GM12878 (cell line): ENCODE measurements around the gene LMO2.
"Not testable (repeated sequence)": the region's sequence is repeated elsewhere in the genome, so short reads cannot be mapped to it uniquely, and the experiment has no call there.

Source experiments
- CTCF ChIP-seq, 3 experiments: IDR thresholded peaks in 2 of 3; conservative IDR thresholded peaks in 1 of 3; 2 replicates each; pipeline ENCODE4 v1.5.1; 2011; ENCODE audit warnings: low read depth in 3 of 3, low read length in 3 of 3, mild to moderate bottlenecking in 3 of 3, control low read depth in 2 of 3, moderate library complexity in 2 of 3, inconsistent platforms in 1 of 3, mixed read lengths in 1 of 3; ENCODE audit not compliant: control insufficient read depth in 2 of 3, insufficient read depth in 1 of 3; ENCODE audit errors: extremely low read depth in 1 of 3
- ESRRA ChIP-seq: IDR thresholded peaks from 2 replicates; pipeline ENCODE4 v1.6.1; 2012; ENCODE audit warnings: mild to moderate bottlenecking, low read length, improper control_type of control experiment
- PAX8 ChIP-seq: fragments of 450-650 bp; IDR thresholded peaks from 2 replicates; pipeline ENCODE4 v1.6.1; 2017; ENCODE audit warnings: mild to moderate bottlenecking, moderate library complexity
- POLR2A ChIP-seq: IDR thresholded peaks from 2 replicates; pipeline ENCODE4 v1.6.1; 2011; ENCODE audit warnings: low read depth, mild to moderate bottlenecking, low read length
- SIX5 ChIP-seq: IDR thresholded peaks from 2 replicates; pipeline ENCODE4 v1.6.1; 2011; ENCODE audit warnings: mild to moderate bottlenecking, low read depth, low read length, moderate library complexity; ENCODE audit not compliant: severe bottlenecking

- not testable (repeated sequence) for TF ChIP-seq CTCF (IDR thresholded peaks at IDR 0.05 in 2 of 3, conservative IDR thresholded peaks at IDR 0.05 in 1 of 3; ENCODE audit: control insufficient read depth in 2 of 3, extremely low read depth in 1 of 3, insufficient read depth in 1 of 3, low read depth in 3 of 3, low read length in 3 of 3); PAX8; POLR2A; SIX5; ESRRA
Measured at GRCh38 chr11:33822981-33823380, 68.9 kb downstream of the LMO2 start.
